SK-N-MC (cell line): ENCODE results near the gene FUS.

ENCODE experiments used
- EZH2 ChIP-seq: fragments of 200-600 bp; sonication (generic); IDR thresholded peaks from one replicate; pipeline ENCODE4 v1.6.1; 2017; ENCODE audit warnings: antibody characterized with exemption
- FOXP2 ChIP-seq: optimal IDR thresholded peaks from 2 replicates; pipeline ENCODE3; 2011; ENCODE audit warnings: mild to moderate bottlenecking, moderate library complexity; ENCODE audit not compliant: insufficient read depth; ENCODE audit errors: extremely low read length, control extremely low read depth
- POLR2AphosphoS5 ChIP-seq: IDR thresholded peaks from 2 replicates; pipeline ENCODE4 v1.6.1; 2012; ENCODE audit warnings: mild to moderate bottlenecking, low read depth, low read length, borderline replicate concordance

DNA sequence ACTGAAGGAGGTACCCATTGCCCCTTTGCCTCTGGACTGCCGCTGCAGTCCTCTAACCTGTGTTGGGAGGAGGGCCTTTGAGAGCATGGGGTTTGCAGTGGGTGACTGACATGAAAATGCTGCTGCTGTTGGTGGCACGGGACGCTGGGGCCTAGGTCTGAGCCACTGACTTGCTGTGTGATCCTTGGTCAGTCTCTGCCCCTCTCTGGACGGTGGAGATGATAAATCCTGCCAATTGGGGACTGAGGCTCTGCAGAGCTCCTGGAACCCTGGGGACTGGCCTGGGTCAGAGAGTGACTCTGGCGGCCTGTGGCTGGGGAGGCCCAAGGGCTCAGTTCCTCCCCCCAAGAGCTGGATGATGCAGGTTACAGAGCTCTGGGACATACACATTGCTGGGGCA lies 43.1 kb downstream of the FUS start:
- TF ChIP-seq POLR2AphosphoS5 = no peak
- TF ChIP-seq EZH2 = no peak
- no peak for TF ChIP-seq FOXP2
